ENCODE measurements around the gene PLXNA4.

The PLXNA4 gene

DNA sequence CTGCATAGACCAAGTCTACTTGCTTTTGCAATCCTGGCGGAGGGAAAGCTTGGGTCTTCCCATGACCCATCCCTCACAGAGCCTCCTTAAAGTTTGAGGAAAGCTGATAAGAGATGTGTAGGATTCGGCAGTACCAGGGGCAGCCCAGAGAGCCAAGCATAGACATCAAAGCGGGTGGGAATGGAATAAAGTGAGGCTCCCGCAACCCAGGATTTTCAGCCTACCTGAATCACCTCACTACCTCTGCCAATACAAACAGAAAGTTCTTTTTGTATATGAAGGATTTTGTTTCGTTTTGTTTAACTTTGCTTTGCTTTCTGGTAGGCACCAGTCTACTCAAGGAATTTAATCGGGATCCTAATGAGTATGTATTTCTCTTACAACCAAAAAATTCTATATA, 451.7 kb downstream of the PLXNA4 start:
- TF ChIP-seq, protein P1, sequence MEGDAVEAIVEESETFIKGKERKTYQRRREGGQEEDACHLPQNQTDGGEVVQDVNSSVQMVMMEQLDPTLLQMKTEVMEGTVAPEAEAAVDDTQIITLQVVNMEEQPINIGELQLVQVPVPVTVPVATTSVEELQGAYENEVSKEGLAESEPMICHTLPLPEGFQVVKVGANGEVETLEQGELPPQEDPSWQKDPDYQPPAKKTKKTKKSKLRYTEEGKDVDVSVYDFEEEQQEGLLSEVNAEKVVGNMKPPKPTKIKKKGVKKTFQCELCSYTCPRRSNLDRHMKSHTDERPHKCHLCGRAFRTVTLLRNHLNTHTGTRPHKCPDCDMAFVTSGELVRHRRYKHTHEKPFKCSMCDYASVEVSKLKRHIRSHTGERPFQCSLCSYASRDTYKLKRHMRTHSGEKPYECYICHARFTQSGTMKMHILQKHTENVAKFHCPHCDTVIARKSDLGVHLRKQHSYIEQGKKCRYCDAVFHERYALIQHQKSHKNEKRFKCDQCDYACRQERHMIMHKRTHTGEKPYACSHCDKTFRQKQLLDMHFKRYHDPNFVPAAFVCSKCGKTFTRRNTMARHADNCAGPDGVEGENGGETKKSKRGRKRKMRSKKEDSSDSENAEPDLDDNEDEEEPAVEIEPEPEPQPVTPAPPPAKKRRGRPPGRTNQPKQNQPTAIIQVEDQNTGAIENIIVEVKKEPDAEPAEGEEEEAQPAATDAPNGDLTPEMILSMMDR (conservative IDR thresholded peaks at IDR 0.05), result no peak
- no peak overlapping the region for H3K27ac ChIP-seq

DNA sequence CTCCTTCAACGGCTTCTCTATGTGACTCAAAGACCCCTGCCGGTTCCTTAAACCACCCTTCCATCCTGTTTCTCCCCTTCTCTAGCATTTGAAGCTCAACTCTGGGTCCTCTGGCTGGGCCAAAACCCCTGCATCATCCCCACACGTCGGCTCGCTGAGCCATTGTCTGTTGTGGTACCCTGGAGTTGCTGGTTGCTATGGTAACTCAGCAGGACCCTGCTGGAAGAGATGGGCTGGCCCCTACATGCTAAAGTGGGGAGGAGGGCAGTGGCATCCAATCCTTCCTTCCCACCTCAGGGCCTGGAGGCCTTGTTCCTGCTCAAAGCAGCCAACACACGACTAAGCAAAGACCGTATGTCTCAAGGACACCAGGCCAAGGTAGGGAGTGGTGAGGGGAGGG, 452.5 kb downstream of the PLXNA4 start:
- TF ChIP-seq, protein P1 (conservative IDR thresholded peaks at IDR 0.05), result no peak
- no peak overlapping the region for H3K27ac ChIP-seq

DNA sequence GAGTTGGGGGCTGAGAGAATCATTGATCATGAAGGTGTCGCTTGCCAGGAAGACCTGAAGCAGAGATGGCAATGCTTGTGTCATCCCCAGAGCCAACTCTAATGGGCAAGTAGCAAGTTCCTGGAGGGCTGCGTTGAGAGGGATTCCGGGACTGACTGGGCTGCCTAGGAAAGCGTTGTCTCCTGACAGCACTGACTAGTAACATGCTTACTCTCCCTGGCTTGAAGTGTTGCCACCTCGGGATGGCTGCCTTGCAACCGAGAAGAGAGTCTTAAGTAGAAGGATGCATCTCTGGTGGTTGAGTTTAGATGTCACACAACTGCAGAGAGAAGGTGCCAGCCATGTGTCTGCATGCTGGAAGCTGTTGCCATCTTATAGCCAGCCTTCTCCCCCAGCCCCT, 453.4 kb downstream of the PLXNA4 start:
- no peak overlapping the region for H3K27ac ChIP-seq

DNA sequence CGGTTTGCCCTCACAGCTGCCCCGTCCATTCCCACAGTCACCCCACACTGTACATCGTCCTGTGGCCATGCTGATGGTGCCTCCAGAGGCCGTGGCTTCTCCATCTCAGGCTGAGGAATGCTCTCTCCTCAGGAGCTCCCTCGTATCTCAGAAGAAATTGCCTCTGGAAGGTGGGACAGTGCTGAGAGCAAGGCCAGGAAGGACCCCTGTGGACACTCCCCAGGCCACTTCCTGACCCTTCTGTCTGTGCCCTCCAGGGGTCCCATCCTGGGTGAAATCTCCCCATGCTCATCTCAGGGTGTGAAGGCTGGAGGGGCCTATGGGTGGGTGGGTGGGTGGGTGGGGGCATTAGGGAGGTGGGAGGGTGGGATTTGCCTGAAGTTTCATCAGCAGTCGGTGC, 454.3 kb downstream of the PLXNA4 start:
- H3K27ac ChIP-seq, result no peak overlapping the region
- TF ChIP-seq, protein P1 (conservative IDR thresholded peaks at IDR 0.05), result no peak

More for the DNA sequence above, 453.4 kb downstream of the PLXNA4 start:
- TF ChIP-seq, protein P1 (conservative IDR thresholded peaks at IDR 0.05), result no peak

DNA sequence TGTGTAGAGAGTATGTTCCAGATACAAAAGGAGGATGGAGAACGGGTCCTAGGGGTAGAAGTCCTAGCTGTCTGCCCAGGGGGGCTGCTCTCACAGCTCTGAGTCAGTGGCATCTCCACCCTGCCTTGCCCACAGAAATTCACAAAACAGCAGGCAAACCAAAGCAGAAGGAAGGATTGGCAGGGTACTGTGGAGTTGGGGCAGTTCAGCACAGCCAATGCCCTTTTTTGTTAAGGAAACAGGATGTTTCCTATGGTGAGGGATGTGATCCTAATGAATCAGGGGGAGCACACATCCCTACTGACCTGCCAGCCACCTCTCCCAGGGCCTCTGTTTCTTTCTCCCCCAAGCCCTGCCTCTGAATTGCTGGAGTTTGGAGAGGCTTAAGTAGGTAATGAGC, 457.6 kb downstream of the PLXNA4 start:
- TF ChIP-seq, protein P1 (conservative IDR thresholded peaks at IDR 0.05), result no peak
- H3K27ac ChIP-seq, result no peak overlapping the region

DNA sequence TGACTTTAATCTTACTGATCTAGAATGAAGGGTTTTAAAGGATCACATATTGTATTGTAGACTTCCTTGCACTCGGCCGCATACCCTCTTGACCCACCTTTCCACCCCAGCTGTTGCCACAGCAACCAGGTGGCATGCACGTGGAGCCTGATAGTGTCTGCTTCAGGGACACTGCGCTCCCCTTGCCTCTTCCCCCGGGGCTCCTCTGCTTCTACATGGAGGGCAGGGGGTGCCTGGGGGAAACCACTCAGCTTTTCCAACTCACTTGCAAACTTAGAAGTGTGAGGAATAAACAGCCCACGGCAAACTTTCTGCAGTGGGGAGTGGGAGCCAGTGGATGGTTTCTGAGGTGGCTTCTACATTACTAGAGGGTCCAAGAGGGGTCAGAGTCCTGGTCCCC, 458.6 kb downstream of the PLXNA4 start:
- TF ChIP-seq, protein P1 (conservative IDR thresholded peaks at IDR 0.05), result no peak
- no peak overlapping the region for H3K27ac ChIP-seq

DNA sequence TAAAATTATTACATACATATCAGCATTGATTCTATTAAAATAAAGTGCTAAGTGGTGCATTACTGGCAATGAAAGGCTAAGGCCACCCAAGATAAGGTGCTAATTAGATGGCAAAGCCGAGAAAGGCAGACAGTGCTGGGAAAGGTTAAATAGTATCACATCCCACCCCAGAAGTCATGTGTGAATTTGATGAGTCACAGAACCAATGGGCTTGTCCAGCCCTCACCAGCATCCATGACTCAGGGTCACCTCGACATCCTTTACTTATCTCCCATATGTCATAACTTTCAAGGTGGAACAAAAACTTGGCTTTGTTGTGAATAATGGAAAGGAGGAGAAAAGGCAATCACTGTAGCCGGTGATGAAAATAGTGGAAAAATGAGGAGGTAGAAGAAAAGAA, 459.1 kb downstream of the PLXNA4 start:
- TF ChIP-seq, protein P1 (conservative IDR thresholded peaks at IDR 0.05), result no peak
- H3K27ac ChIP-seq, result no peak overlapping the region

DNA sequence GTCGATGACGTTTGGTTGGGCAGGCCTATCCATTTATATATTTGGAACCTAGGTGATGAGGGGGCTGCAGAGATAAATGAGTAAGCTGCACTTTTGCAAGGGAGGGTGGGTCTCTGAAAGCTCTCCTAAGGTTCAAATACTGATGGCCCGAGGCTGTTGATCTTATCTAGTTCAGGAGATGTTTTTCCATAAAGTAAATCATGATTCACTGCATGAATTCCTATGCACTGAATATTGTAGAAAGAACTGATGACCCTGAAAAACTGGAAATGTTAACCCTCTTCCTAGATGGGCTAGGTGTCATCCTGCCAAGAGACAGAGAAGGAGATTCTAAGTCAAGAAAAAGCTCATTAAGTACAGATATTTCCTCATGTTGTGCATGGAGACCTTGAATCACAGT, 459.9 kb downstream of the PLXNA4 start:
- TF ChIP-seq, protein P1 (conservative IDR thresholded peaks at IDR 0.05), result no peak

More for the DNA sequence above, 459.9 kb downstream of the PLXNA4 start:
- H3K27ac ChIP-seq, result no peak overlapping the region
